ENCODE data around the gene STARD9. TPM values are rescaled to one million over a fixed set of nuclear protein-coding genes. Genes with fewer than 3 reads are reported as not detected.

Gene STARD9
- total and polyA plus RNA-seq, 2 of the 4 experiments (the other 2 are of a cell fraction) = 2.0 to 3.2 TPM

- H3K4me1 ChIP-seq (ENCODE audit: control insufficient read depth, insufficient read depth, low read length) = no peaks in the 10 kb centered on the region
- no peak overlapping the region for H3K9ac ChIP-seq (ENCODE audit: low read depth, low read length)
- H3K9me3 ChIP-seq (ENCODE audit: control insufficient read depth, insufficient read depth, low read length) = no peaks in the 10 kb centered on the region
- H3K79me1 ChIP-seq (ENCODE audit: low read depth in 1 of 2, low read length in 2 of 2) = no peaks in the 10 kb centered on the region
- in situ Hi-C loops (cut with MboI; ENCODE audit: low sequenced_read_pairs) (no loop called here), dilution Hi-C loops (cut with HindIII; ENCODE audit: low sequenced_read_pairs, unreplicated experiment) (no loop called here), intact Hi-C loops (cut with micrococcal nuclease) (no loop called here)
- H3K56ac ChIP-seq (ENCODE audit: extremely low read depth, insufficient read depth, low read length) = no peak overlapping the region
- H4K8ac ChIP-seq (ENCODE audit: low read depth in 2 of 2, low read length in 2 of 2) = no peak overlapping the region
- H3K27me3 ChIP-seq (ENCODE audit: control insufficient read depth, insufficient read depth, low read length) = no peaks in the 10 kb centered on the region
- H4K5ac ChIP-seq (ENCODE audit: low read depth, low read length) = no peak overlapping the region
- CTCF ChIA-PET = interaction anchor here (0.6 kb wide), 1 partner anchor 1325 kb away, joined by 3 read pairs; no protein-coding TSS in a partner anchor
- TF ChIP-seq MAFK (IDR thresholded peaks at IDR 0.05; ENCODE audit: low read depth, low read length) (no peak), NFE2L2 (IDR thresholded peaks at IDR 0.05; ENCODE audit: low read depth, low read length) (no peak), CEBPB (IDR thresholded peaks at IDR 0.05; ENCODE audit: low read depth, low read length) (no peak), FOS (IDR thresholded peaks at IDR 0.05; ENCODE audit: low read depth, low read length) (no peak), POLR2A (IDR thresholded peaks at IDR 0.05; ENCODE audit: low read depth, low read length) (no peak), ELK1 (IDR thresholded peaks at IDR 0.05; ENCODE audit: borderline replicate concordance, low read depth, low read length) (no peak), CHD1 (IDR thresholded peaks at IDR 0.05; ENCODE audit: low read depth, low read length) (no peak), MAZ (IDR thresholded peaks at IDR 0.05; ENCODE audit: borderline replicate concordance, low read depth, low read length) (no peak), BHLHE40 (IDR thresholded peaks at IDR 0.05; ENCODE audit: low read depth, low read length) (no peak), MXI1 (IDR thresholded peaks at IDR 0.05; ENCODE audit: borderline replicate concordance, low read depth, low read length) (no peak), SMC3 (IDR thresholded peaks at IDR 0.05; ENCODE audit: low read depth, low read length) (no peak), CTCF (conservative IDR thresholded peaks at IDR 0.05; ENCODE audit: low read depth, low read length) (no peak)
- no peak overlapping the region for H2AK5ac ChIP-seq (ENCODE audit: low read depth, low read length)
- H2BK15ac ChIP-seq (ENCODE audit: low read depth, low read length) = no peak overlapping the region
- no peaks in the 10 kb centered on the region; the same call in 1 of the 2 replicates for H4K20me1 ChIP-seq (ENCODE audit: insufficient read depth, low read length)
- no peak overlapping the region for H3K4ac ChIP-seq (ENCODE audit: low read depth, low read length)
- no peak overlapping the region for H3K4me3 ChIP-seq (ENCODE audit: insufficient read depth, low read depth, low read length)
- POLR2A ChIA-PET (ENCODE audit: unreplicated experiment) = no interaction called here
- H3K36me3 ChIP-seq (ENCODE audit: control insufficient read depth, insufficient read depth, low read length) = peaks cover 30% of the 10 kb centered on the region
- DNase-seq = no peak
- ATAC-seq (ENCODE audit: low read depth) = no peak
- BruUV-seq (replicated peaks) = no TSS peak
- no peak overlapping the region for H3K18ac ChIP-seq (ENCODE audit: low read depth, low read length)
- no peak overlapping the region for H3K4me2 ChIP-seq (ENCODE audit: low read depth, low read length)
- H3K9me1 ChIP-seq (ENCODE audit: insufficient read depth, low read length) = peaks cover 8% of the 10 kb centered on the region
- H3K23ac ChIP-seq (ENCODE audit: low read depth, low read length) = no peak overlapping the region
- no peak overlapping the region for H3K27ac ChIP-seq (ENCODE audit: insufficient read depth, low read length)
- H4K91ac ChIP-seq (ENCODE audit: insufficient read depth, low read depth, low read length) = no peak overlapping the region
- H2BK5ac ChIP-seq (ENCODE audit: low read depth, low read length, poor library complexity, severe bottlenecking) = no peak overlapping the region
- no peak overlapping the region for H2BK20ac ChIP-seq (ENCODE audit: low read depth, low read length)
- H2AFZ ChIP-seq (replicated peaks; ENCODE audit: low read length, poor library complexity) = no peak overlapping the region
- H3K14ac ChIP-seq (replicated peaks; ENCODE audit: low read depth, low read length) = no peak overlapping the region
- H2BK120ac ChIP-seq (ENCODE audit: low read depth, low read length) = no peak overlapping the region
- WGBS, 2 experiments (ENCODE audit: extremely low coverage in 2 of 2, insufficient read length in 1 of 2) = 91% methylated on average over 5 of the region's 6 CpGs; no CpG with 5 or more reads in 1 of the 2 experiments
- H2AK9ac ChIP-seq (replicated peaks; ENCODE audit: low read depth, low read length, poor library complexity) = no peak overlapping the region
Measured at GRCh38 chr15:42681119-42681518, 105.7 kb downstream of the STARD9 start.

All from IMR-90 (cell line).